Heart right ventricle (tissue), 16 donors: ENCODE measurements around the gene NDUFB2. TPM values are rescaled to one million over a fixed set of nuclear protein-coding genes. Genes with fewer than 3 reads are reported as not detected.

Experiments
- ATAC-seq, 8 donors: fragments of 200-7000 bp; cut with Tn5 transposase; one replicate each; pipeline ENCODE4 v1.9.1; 2020; ENCODE audit warnings: mild to moderate bottlenecking in 8 of 8, moderate library complexity in 8 of 8, moderate number of reproducible peaks in 1 of 8
- DNase-seq, 2 donors: peaks; one replicate each; pipeline ENCODE4 v3.0.0-alpha.2; 2020
- H3K27ac ChIP-seq, 10 donors: fragments of 200-600 bp; sonication (generic) in 2 of 10; one replicate each; pipeline versions ENCODE4 v1.5.0 to v1.8.0; 2020 to 2022; ENCODE audit warnings: mild to moderate bottlenecking in 3 of 10
- H3K27me3 ChIP-seq, 7 donors: fragments of 200-600 bp; one replicate each; pipeline ENCODE4 v1.8.0; 2021 to 2022; ENCODE audit warnings: mild to moderate bottlenecking in 2 of 7
- H3K36me3 ChIP-seq, 9 donors: fragments of 200-600 bp; sonication (generic) in 1 of 9; one replicate each; pipeline versions ENCODE4 v1.5.0 to v1.8.0; 2020 to 2022; ENCODE audit warnings: mild to moderate bottlenecking in 2 of 9
- H3K4me1 ChIP-seq, 9 donors: fragments of 200-600 bp; sonication (generic) in 1 of 9; one replicate each; pipeline versions ENCODE4 v1.5.0 to v1.8.0; 2020 to 2022; ENCODE audit warnings: mild to moderate bottlenecking in 4 of 9
- H3K4me3 ChIP-seq, 10 donors: fragments of 200-600 bp; sonication (generic) in 2 of 10; one replicate each; pipeline versions ENCODE4 v1.5.0 to v1.8.0; 2020 to 2022; ENCODE audit warnings: mild to moderate bottlenecking in 7 of 10, moderate library complexity in 2 of 10
- H3K9me3 ChIP-seq, 11 donors: fragments of 200-600 bp in 10 of 11; sonication (generic) in 2 of 11; one replicate each; pipeline versions ENCODE4 v1.5.0 to v1.8.0; 2013 to 2022; ENCODE audit warnings: mild to moderate bottlenecking in 2 of 11, control low read depth in 1 of 11, moderate library complexity in 1 of 11
- WGBS, 2 donors: extraction: QIAGEN DNeasy Blood & Tissue Kit; methylation state at CpG; one replicate each; pipeline ENCODE4 v1.1.7; 2013; ENCODE audit warnings: inconsistent platforms in 1 of 2; 5-methylcytosine and 5-hydroxymethylcytosine counted together
- intact Hi-C, 10 donors: fragments of 100-400 bp; cut with DNase I; formaldehyde crosslinking; loops; one replicate each; pipeline versions ENCODE4 v1.11.1 to v1.14.2; 2022
- polyA plus RNA-seq, 2 donors: library from polyadenylated mRNA; stranded (reverse); fragments of 200-250 nt; gene quantifications; one replicate each; pipeline ENCODE4 v1.2.3, GENCODE V29; 2013
- total RNA-seq, 10 donors: library from RNA; stranded (reverse); fragmentation: NEBNext Ultra II Directional in 3 of 10; extraction: Animal tissue kit (Norgen Biotek cat#: 25700) in 3 of 10; gene quantifications; one replicate each; pipeline versions ENCODE4 v1.2.1 to v1.2.4, GENCODE V29; 2021 to 2023
- TF ChIP-seq, protein P1 (sequence below), 9 donors: fragments of 200-600 bp; sonication (generic) in 2 of 9; IDR thresholded peaks; one replicate each; pipeline versions ENCODE4 v1.5.0 to v1.8.0; 2021 to 2022; ENCODE audit warnings: antibody characterized with exemption in 9 of 9, mild to moderate bottlenecking in 5 of 9, moderate library complexity in 1 of 9
- donor health status: Arrhythmogenic right ventricular cardiomyopathy.
- donor health status: ischemic (EF 13 %, LVEDD 7.1; RV severe dilation, severe dysfunction).
- donor health status: healthy with polysubstance abuse.
- donor health status: DM: no; HTN: yes; CAD: no.
- donor health status: DM: no; HTN: no; CAD: no.
- donor health status: ischemic (EF 25% LVEDD 6.9; RV normal size, moderate dysfunction).
- donor health status: ischemic (EF 25% LVEDD 5.7; RV mildly dilated, moderate dysfunction).
- donor health status: healthy.
- donor health status: DM: yes; HTN: yes; CAD: no.
- donor health status: Ischemic cardiomyopathy.
- donor health status: ischemic (EF 35%, LVEDD 5.7; RV mildly dilated, moderate dysfunction).
- donor health status: nonischemic (EF 11% LVEDD 7.7; RV severe dilation, severe dysfunction).
- donor health status: DM: yes; HTN: yes; CAD: no.
- donor health status: PGD.
- donor health status: ischemic (EF 29% LVEDD 5.4; RV normal size, mild dysfunction).
- donor health status: nonischemic (EF 23%, LVEDD 6.1; RV moderate dilation, normal function).

The NDUFB2 gene
- total and polyA plus RNA-seq, 12 donors = 211 to 876 (median 653) TPM

DNA sequence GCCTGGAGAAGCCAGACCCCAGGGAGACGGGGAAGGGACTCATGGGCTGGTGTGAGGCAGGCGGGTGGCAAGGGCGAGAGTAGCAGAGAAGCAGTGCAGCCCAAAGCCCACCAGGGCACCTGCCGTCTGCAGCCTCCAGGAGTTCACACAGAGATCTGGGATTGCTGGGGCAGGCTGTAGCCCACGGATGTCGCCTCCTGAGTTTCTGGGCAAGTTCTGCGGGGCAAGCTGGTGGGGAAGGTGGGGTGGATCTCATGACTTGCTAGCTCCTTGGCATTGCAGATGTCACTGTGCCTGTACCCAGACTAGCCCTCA, 17.7 kb upstream of the NDUFB2 start:
- DNase-seq (no peak), ATAC-seq (no peak)
- H3K27me3 ChIP-seq = no peaks in the 10 kb centered on the region
- no peaks in the 10 kb centered on the region for H3K9me3 ChIP-seq
- TF ChIP-seq, protein P1, sequence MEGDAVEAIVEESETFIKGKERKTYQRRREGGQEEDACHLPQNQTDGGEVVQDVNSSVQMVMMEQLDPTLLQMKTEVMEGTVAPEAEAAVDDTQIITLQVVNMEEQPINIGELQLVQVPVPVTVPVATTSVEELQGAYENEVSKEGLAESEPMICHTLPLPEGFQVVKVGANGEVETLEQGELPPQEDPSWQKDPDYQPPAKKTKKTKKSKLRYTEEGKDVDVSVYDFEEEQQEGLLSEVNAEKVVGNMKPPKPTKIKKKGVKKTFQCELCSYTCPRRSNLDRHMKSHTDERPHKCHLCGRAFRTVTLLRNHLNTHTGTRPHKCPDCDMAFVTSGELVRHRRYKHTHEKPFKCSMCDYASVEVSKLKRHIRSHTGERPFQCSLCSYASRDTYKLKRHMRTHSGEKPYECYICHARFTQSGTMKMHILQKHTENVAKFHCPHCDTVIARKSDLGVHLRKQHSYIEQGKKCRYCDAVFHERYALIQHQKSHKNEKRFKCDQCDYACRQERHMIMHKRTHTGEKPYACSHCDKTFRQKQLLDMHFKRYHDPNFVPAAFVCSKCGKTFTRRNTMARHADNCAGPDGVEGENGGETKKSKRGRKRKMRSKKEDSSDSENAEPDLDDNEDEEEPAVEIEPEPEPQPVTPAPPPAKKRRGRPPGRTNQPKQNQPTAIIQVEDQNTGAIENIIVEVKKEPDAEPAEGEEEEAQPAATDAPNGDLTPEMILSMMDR (IDR thresholded peaks at IDR 0.05) = no peak
- WGBS, 2 donors = 95 to 99% methylated on average over 7 of the region's 7 CpGs
- H3K4me1 ChIP-seq = peaks cover 0 to 24% (median 18%) of the 10 kb centered on the region in 9 donors
- peaks cover 0 to 64% (median 3%) of the 10 kb centered on the region in 9 donors for H3K36me3 ChIP-seq
- intact Hi-C loops = loop anchor here in 4 of 10 donors (10.0 kb wide), 1 partner anchor 336 kb away; the partner anchor contains the start of gene MRPS33 (in 4 of the 4)
- H3K4me3 ChIP-seq = no peak overlapping the region
- H3K27ac ChIP-seq = no peak overlapping the region

DNA sequence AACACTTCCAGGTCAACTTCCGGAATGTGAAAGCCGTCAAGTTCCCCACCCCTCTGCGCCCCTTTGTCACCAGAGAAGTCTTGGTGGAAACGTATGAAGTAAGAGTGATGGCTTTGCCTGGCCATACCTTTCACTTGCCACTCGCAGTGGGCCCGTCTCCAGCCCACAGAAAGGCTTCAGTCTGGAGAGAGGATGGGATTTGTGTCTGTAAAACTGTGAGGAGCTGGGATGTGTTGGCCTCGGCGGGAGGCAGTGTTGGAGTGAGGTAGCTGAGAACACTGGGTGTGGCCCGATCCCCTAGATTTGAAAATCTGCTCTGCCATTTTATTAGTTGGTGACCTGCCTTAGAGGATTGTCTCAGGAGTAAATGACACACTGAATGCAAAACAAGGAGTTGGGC, 17.3 kb upstream of the NDUFB2 start:
- DNase-seq (no peak), ATAC-seq (no peak)
- 91 to 94% methylated on average over 9 of the region's 9 CpGs for WGBS, 2 donors
- TF ChIP-seq, protein P1 (IDR thresholded peaks at IDR 0.05) = no peak
- H3K9me3 ChIP-seq = no peaks in the 10 kb centered on the region
- H3K4me1 ChIP-seq = peaks cover 0 to 20% (median 14%) of the 10 kb centered on the region in 9 donors
- no peak overlapping the region for H3K27ac ChIP-seq
- H3K27me3 ChIP-seq = no peaks in the 10 kb centered on the region
- intact Hi-C loops = loop anchor here in 4 of 10 donors (10.0 kb wide), 1 partner anchor 336 kb away; the partner anchor contains the start of gene MRPS33 (in 4 of the 4)
- no peak overlapping the region for H3K4me3 ChIP-seq
- peaks cover 0 to 68% (median 3%) of the 10 kb centered on the region in 9 donors for H3K36me3 ChIP-seq

DNA sequence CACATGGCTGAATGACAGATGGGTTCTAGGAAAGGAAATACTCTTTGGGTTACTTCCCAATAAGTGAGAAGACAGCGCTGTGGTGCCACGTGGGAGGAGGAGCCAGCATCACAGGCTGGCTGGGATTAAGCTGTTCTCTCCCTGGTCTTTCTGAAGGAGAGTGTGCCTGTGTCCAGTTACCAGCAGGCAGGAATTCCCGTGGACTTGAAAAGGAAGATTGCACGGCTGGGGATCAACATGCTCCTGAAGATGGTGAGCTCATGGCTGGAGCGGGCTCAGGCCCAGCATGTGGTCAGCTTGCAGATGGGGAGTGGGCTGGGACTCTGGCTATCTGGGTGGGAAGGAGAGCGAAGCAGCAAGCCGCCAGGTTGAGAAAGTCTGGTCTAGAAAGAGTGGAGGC, 15.6 kb upstream of the NDUFB2 start:
- Histone ChIP-seq H3K4me1 (peaks cover 0 to 3% (median 0%) of the 10 kb centered on the region in 9 donors), H3K27ac (no peak overlapping the region), H3K9me3 (no peaks in the 10 kb centered on the region), H3K27me3 (no peaks in the 10 kb centered on the region), H3K36me3 (peaks cover 0 to 84% (median 3%) of the 10 kb centered on the region in 9 donors), H3K4me3 (no peak overlapping the region)
- ATAC-seq = no peak
- TF ChIP-seq, protein P1 (IDR thresholded peaks at IDR 0.05) = no peak
- no peak for DNase-seq
- intact Hi-C loops = no loop called here
- 92% methylated on average over 7 of the region's 7 CpGs for WGBS, 2 donors

DNA sequence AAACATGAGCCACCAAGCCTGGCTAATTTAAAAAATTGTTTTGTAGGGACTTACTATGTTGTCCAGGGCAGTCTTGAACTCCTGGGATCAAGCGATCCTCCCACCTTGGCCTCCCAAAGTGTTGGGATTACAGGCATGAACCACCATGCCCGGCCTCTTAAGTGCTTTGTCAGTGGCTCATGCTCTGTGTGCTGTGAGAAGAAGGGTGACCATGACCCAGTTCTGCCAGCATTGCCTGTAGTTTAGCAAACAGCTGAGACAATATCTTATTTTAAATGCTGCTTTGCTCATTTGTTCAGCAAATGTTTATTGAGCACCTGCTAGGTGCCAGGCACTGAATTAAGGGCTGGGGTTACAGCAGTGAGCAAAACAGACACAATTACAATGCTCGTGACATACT, 14.7 kb upstream of the NDUFB2 start:
- intact Hi-C loops = no loop called here
- no peaks in the 10 kb centered on the region for H3K4me1 ChIP-seq
- no peaks in the 10 kb centered on the region for H3K27me3 ChIP-seq
- H3K36me3 ChIP-seq = peaks cover 0 to 83% (median 5%) of the 10 kb centered on the region in 9 donors
- TF ChIP-seq, protein P1 (IDR thresholded peaks at IDR 0.05) = no peak
- DNase-seq (no peak), ATAC-seq (no peak)
- no peak overlapping the region for H3K27ac ChIP-seq
- 94 to 95% methylated on average over 3 of the region's 3 CpGs for WGBS, 2 donors
- H3K9me3 ChIP-seq = no peaks in the 10 kb centered on the region
- no peak overlapping the region for H3K4me3 ChIP-seq
